ENCODE results near the gene TENM4. TPM values are rescaled to one million over a fixed set of nuclear protein-coding genes. Genes with fewer than 3 reads are reported as not detected.

TENM4 gene
- total RNA-seq, 1 experiment from 2014 or later, result 25.0 TPM

GRCh38 chr11:79467761-79468160, 26.9 kb upstream of the TENM4 start:
- H3K36me3 Mint-ChIP-seq, result no peaks in the 10 kb centered on the region
- ATAC-seq, result no peak
- DNase-seq (ENCODE audit: low spot score), result no peak
- peaks cover 6% of the 10 kb centered on the region for H3K27me3 Mint-ChIP-seq (ENCODE audit: low read depth)
- peaks cover 57% of the 10 kb centered on the region for H3K4me1 Mint-ChIP-seq
- no peak overlapping the region; the same call in 1 of the 2 replicates for H3K27ac Mint-ChIP-seq
- H3K4me3 Mint-ChIP-seq, result no peak overlapping the region
- no peaks in the 10 kb centered on the region for H3K9me3 Mint-ChIP-seq
- TF ChIP-seq ZNF423 (CRISPR knock-in tag; IDR thresholded peaks at IDR 0.05) (no peak), ZNF232 (CRISPR knock-in tag; IDR thresholded peaks at IDR 0.05) (no peak), FOXP1 (CRISPR knock-in tag; IDR thresholded peaks at IDR 0.05; ENCODE audit: borderline replicate concordance) (no peak), SP1 (CRISPR knock-in tag; conservative IDR thresholded peaks at IDR 0.05) (no peak), ZMAT4 (CRISPR knock-in tag; IDR thresholded peaks at IDR 0.05) (no peak), ZNF219 (CRISPR knock-in tag; IDR thresholded peaks at IDR 0.05; ENCODE audit: borderline replicate concordance) (no peak), MXD4 (CRISPR knock-in tag; IDR thresholded peaks at IDR 0.05; ENCODE audit: borderline replicate concordance) (no peak), OVOL2 (CRISPR knock-in tag; IDR thresholded peaks at IDR 0.05; ENCODE audit: borderline replicate concordance) (no peak), TEAD4 (CRISPR knock-in tag; IDR thresholded peaks at IDR 0.05) (no peak), FOXK1 (CRISPR knock-in tag; IDR thresholded peaks at IDR 0.05) (no peak), ZBTB21 (CRISPR knock-in tag; IDR thresholded peaks at IDR 0.05; ENCODE audit: borderline replicate concordance) (no peak), E2F4 (CRISPR knock-in tag; IDR thresholded peaks at IDR 0.05; ENCODE audit: borderline replicate concordance, low read depth) (no peak), ZSCAN18 (CRISPR knock-in tag; IDR thresholded peaks at IDR 0.05) (no peak), TP53 (CRISPR knock-in tag; IDR thresholded peaks at IDR 0.05) (no peak), SMAD4 (CRISPR knock-in tag; IDR thresholded peaks at IDR 0.05) (no peak), NFYB (CRISPR knock-in tag; conservative IDR thresholded peaks at IDR 0.05; ENCODE audit: low read depth) (no peak), NFATC4 (CRISPR knock-in tag; IDR thresholded peaks at IDR 0.05) (no peak)
- TF ChIP-seq, protein P1, sequence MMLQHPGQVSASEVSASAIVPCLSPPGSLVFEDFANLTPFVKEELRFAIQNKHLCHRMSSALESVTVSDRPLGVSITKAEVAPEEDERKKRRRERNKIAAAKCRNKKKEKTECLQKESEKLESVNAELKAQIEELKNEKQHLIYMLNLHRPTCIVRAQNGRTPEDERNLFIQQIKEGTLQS (CRISPR knock-in tag; conservative IDR thresholded peaks at IDR 0.05), result no peak
- TF ChIP-seq, protein P2, sequence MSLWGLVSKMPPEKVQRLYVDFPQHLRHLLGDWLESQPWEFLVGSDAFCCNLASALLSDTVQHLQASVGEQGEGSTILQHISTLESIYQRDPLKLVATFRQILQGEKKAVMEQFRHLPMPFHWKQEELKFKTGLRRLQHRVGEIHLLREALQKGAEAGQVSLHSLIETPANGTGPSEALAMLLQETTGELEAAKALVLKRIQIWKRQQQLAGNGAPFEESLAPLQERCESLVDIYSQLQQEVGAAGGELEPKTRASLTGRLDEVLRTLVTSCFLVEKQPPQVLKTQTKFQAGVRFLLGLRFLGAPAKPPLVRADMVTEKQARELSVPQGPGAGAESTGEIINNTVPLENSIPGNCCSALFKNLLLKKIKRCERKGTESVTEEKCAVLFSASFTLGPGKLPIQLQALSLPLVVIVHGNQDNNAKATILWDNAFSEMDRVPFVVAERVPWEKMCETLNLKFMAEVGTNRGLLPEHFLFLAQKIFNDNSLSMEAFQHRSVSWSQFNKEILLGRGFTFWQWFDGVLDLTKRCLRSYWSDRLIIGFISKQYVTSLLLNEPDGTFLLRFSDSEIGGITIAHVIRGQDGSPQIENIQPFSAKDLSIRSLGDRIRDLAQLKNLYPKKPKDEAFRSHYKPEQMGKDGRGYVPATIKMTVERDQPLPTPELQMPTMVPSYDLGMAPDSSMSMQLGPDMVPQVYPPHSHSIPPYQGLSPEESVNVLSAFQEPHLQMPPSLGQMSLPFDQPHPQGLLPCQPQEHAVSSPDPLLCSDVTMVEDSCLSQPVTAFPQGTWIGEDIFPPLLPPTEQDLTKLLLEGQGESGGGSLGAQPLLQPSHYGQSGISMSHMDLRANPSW (CRISPR knock-in tag; conservative IDR thresholded peaks at IDR 0.05; ENCODE audit: low read depth), result no peak
- ChIA-PET CTCF (no interaction called here), POLR2A (no interaction called here)

- H3K27ac Mint-ChIP-seq, result no peak overlapping the region
- no peak for ATAC-seq
- TF ChIP-seq, protein P3, sequence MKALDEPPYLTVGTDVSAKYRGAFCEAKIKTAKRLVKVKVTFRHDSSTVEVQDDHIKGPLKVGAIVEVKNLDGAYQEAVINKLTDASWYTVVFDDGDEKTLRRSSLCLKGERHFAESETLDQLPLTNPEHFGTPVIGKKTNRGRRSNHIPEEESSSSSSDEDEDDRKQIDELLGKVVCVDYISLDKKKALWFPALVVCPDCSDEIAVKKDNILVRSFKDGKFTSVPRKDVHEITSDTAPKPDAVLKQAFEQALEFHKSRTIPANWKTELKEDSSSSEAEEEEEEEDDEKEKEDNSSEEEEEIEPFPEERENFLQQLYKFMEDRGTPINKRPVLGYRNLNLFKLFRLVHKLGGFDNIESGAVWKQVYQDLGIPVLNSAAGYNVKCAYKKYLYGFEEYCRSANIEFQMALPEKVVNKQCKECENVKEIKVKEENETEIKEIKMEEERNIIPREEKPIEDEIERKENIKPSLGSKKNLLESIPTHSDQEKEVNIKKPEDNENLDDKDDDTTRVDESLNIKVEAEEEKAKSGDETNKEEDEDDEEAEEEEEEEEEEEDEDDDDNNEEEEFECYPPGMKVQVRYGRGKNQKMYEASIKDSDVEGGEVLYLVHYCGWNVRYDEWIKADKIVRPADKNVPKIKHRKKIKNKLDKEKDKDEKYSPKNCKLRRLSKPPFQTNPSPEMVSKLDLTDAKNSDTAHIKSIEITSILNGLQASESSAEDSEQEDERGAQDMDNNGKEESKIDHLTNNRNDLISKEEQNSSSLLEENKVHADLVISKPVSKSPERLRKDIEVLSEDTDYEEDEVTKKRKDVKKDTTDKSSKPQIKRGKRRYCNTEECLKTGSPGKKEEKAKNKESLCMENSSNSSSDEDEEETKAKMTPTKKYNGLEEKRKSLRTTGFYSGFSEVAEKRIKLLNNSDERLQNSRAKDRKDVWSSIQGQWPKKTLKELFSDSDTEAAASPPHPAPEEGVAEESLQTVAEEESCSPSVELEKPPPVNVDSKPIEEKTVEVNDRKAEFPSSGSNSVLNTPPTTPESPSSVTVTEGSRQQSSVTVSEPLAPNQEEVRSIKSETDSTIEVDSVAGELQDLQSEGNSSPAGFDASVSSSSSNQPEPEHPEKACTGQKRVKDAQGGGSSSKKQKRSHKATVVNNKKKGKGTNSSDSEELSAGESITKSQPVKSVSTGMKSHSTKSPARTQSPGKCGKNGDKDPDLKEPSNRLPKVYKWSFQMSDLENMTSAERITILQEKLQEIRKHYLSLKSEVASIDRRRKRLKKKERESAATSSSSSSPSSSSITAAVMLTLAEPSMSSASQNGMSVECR (CRISPR knock-in tag; IDR thresholded peaks at IDR 0.05; ENCODE audit: borderline replicate concordance), result no peak
- no peak for TF ChIP-seq FOXJ3 (CRISPR knock-in tag; IDR thresholded peaks at IDR 0.05; ENCODE audit: borderline replicate concordance)
- H3K4me3 Mint-ChIP-seq, result no peak overlapping the region
- ChIA-PET POLR2A (no interaction called here), CTCF (no interaction called here)
- H3K4me1 Mint-ChIP-seq, result peaks cover 47% of the 10 kb centered on the region
- peaks cover 6% of the 10 kb centered on the region for H3K27me3 Mint-ChIP-seq (ENCODE audit: low read depth)
- no peaks in the 10 kb centered on the region for H3K36me3 Mint-ChIP-seq
- DNase-seq (ENCODE audit: low spot score), result no peak
- H3K9me3 Mint-ChIP-seq, result no peaks in the 10 kb centered on the region
These were observed 25.6 kb upstream of the TENM4 start for GRCh38 chr11:79466411-79466810.

All from WTC11 (cell line).